Measurements from ENCODE around the gene FRAS1. TPM values are rescaled to one million over a fixed set of nuclear protein-coding genes. Genes with fewer than 3 reads are reported as not detected.

The FRAS1 gene
- total and polyA plus RNA-seq, 2 of the 8 experiments (the other 6 are each of a cell fraction or from before 2014, with no cell fraction given), result 38.5 to 109 TPM

DNA sequence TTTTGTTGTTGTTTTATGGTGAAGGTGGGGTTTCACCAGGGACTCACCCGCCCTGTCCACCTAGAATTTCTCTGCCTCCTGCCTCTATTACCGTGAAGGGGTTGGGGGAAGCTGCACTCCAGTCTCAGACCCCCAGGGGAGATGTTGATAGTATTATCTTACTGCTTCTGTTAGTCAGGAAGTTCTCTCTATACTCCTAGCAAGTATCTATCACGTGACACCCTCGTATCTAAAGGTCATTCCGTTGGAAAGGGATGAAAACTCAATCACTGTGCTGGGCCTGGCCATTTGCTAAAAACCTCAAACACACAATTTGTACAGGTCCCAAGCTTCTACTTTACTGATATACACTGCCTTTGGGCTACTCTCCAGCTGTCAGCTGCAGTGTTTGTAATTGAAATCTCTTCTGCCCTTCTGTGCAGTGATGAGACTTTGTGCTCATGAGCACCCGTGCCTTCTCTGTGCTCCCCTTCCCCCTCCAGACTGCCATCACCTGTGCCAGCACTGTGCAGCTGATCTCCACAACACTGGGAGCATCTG lies 306.0 kb downstream of the FRAS1 start:
- no peaks in the 10 kb centered on the region for H3K79me2 ChIP-seq (ENCODE audit: control insufficient read depth in 1 of 2, insufficient read depth in 2 of 2, low read length in 2 of 2)
- H4K8ac ChIP-seq (ENCODE audit: extremely low read depth, insufficient read depth, low read length), result no peak overlapping the region
- no peak overlapping the region for H4K5ac ChIP-seq (ENCODE audit: insufficient read length, low read depth, low read length)
- POLR2A ChIA-PET (ENCODE audit: partially characterized antibody), result interaction anchor here (1.1 to 1.3 kb wide), 2 partner anchors 21 to 22 kb away, joined by 3 read pairs; no protein-coding TSS in a partner anchor
- DNase-seq (ENCODE audit: low read depth in 1 of 2, low spot score in 2 of 2), result no peak
- H3K36me3 ChIP-seq (ENCODE audit: control insufficient read depth in 2 of 4, insufficient read depth in 4 of 4, low read length in 3 of 4), result peaks cover 2 to 35% (median 19%) of the 10 kb centered on the region in 4 experiments; a peak in 7 of 8 replicates
- peak overlapping the region; percentile 25; the same call in 1 of the 2 replicates for H2BK20ac ChIP-seq (ENCODE audit: low read length)
- CTCF ChIA-PET (ENCODE audit: partially characterized antibody), result interaction anchor here (1.2 to 3.9 kb wide), 3 partner anchors 17 to 31 kb away, joined by 3 to 18 read pairs (median 4); no protein-coding TSS in a partner anchor
- no peak overlapping the region for H3K56ac ChIP-seq (replicated peaks; ENCODE audit: insufficient read length, low read depth, low read length)
- H2BK12ac ChIP-seq (ENCODE audit: low read depth, low read length), result peak overlapping the region; percentile 71; the same call in 1 of the 2 replicates
- no peak overlapping the region for H3K4ac ChIP-seq (replicated peaks; ENCODE audit: insufficient read length, low read depth, low read length)
- no peaks in the 10 kb centered on the region; the same call in 1 of the 2 replicates for H3K23me2 ChIP-seq (ENCODE audit: low read depth, low read length)
- no peak overlapping the region for H2AFZ ChIP-seq (ENCODE audit: low read length)
- H3K4me3 ChIP-seq (ENCODE audit: extremely low read depth in 1 of 4, insufficient read depth in 2 of 4, low read depth in 3 of 4, low read length in 4 of 4), result no peak overlapping the region
- H3K27me3 ChIP-seq (replicated peaks in 1 of 4; ENCODE audit: control insufficient read depth in 3 of 4, extremely low read depth in 1 of 4, insufficient read depth in 3 of 4, low read length in 3 of 4), result no peaks in the 10 kb centered on the region
- H3K4me1 ChIP-seq (replicated peaks in 1 of 4; ENCODE audit: control insufficient read depth in 3 of 4, insufficient read depth in 4 of 4, low read length in 3 of 4), result peaks cover 5 to 27% (median 17%) of the 10 kb centered on the region in 4 experiments
- no peak overlapping the region for H4K91ac ChIP-seq (replicated peaks; ENCODE audit: insufficient read length, low read length)
- no peak overlapping the region for H3K23ac ChIP-seq (ENCODE audit: insufficient read length)
- no peaks in the 10 kb centered on the region; the same call in 1 of the 2 replicates for H3K79me1 ChIP-seq (ENCODE audit: low read depth, low read length)
- no peak overlapping the region for H3K14ac ChIP-seq (ENCODE audit: insufficient read length)
- H3K27ac ChIP-seq (ENCODE audit: low read depth, low read length), result no peak overlapping the region
- no peak overlapping the region for H3K18ac ChIP-seq (ENCODE audit: extremely low read depth, low read length)
- FAIRE-seq, result no peak
- H3K9me3 ChIP-seq (ENCODE audit: insufficient read depth in 2 of 2, low read depth in 1 of 2, low read length in 1 of 2), result no peaks in the 10 kb centered on the region
- WGBS, 2 experiments (ENCODE audit: extremely low coverage in 1 of 2, insufficient coverage in 1 of 2, insufficient read length in 1 of 2, insufficient replicate concordance in 2 of 2, low coverage in 1 of 2, low lambda C conversion rate in 2 of 2, missing lambda C conversion rate in 1 of 2), result 60% methylated on average over 6 of the region's 6 CpGs; no CpG with 5 or more reads in 1 of the 2 experiments
- H2AK5ac ChIP-seq (ENCODE audit: low read depth, low read length), result 0 out of 2 replicates have a peak overlapping the region, but pooled peaks have one; percentile 42
- H2BK5ac ChIP-seq (ENCODE audit: low read depth, low read length), result no peak overlapping the region
- H3K9ac ChIP-seq (replicated peaks in 1 of 4; ENCODE audit: extremely low read depth in 1 of 4, low read depth in 3 of 4, low read length in 3 of 4), result no peak overlapping the region
- no peaks in the 10 kb centered on the region for H4K20me1 ChIP-seq (replicated peaks in 1 of 2; ENCODE audit: control insufficient read depth in 1 of 2, insufficient read depth in 2 of 2, low read length in 2 of 2)
- H3K4me2 ChIP-seq (ENCODE audit: insufficient read depth in 1 of 2, low read depth in 2 of 2, low read length in 2 of 2), result no peak overlapping the region
- no peak overlapping the region for H2BK120ac ChIP-seq (replicated peaks; ENCODE audit: low read depth, low read length)
- peak overlapping the region; percentile 85; the same call in 1 of the 2 replicates for H2BK15ac ChIP-seq (ENCODE audit: low read length)

All from H1 (cell line).